Fibroblast of lung (primary cell): ENCODE measurements around the gene MXRA7.

Experiments used
- EZH2 ChIP-seq: IDR thresholded peaks from 2 replicates; pipeline ENCODE4 v1.5.1; 2012; ENCODE audit warnings: low read length, control low read depth, mild to moderate bottlenecking; ENCODE audit errors: missing control alignments
- TF ChIP-seq, protein P1 (sequence below), 2 donors: IDR thresholded peaks in 1 of 2; conservative IDR thresholded peaks in 1 of 2; 1 replicate in 1 of 2; 2 replicates in 1 of 2; pipeline ENCODE4 v1.5.1; 2011 to 2012; ENCODE audit warnings: low read length in 2 of 2, control low read depth in 1 of 2, inconsistent platforms in 1 of 2, low read depth in 1 of 2, mild to moderate bottlenecking in 1 of 2

GRCh38 chr17:76720941-76721340 lies 10.2 kb upstream of the MXRA7 start:
- TF ChIP-seq, protein P1, sequence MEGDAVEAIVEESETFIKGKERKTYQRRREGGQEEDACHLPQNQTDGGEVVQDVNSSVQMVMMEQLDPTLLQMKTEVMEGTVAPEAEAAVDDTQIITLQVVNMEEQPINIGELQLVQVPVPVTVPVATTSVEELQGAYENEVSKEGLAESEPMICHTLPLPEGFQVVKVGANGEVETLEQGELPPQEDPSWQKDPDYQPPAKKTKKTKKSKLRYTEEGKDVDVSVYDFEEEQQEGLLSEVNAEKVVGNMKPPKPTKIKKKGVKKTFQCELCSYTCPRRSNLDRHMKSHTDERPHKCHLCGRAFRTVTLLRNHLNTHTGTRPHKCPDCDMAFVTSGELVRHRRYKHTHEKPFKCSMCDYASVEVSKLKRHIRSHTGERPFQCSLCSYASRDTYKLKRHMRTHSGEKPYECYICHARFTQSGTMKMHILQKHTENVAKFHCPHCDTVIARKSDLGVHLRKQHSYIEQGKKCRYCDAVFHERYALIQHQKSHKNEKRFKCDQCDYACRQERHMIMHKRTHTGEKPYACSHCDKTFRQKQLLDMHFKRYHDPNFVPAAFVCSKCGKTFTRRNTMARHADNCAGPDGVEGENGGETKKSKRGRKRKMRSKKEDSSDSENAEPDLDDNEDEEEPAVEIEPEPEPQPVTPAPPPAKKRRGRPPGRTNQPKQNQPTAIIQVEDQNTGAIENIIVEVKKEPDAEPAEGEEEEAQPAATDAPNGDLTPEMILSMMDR (conservative IDR thresholded peaks at IDR 0.05 in 1 of 2, IDR thresholded peaks at IDR 0.05 in 1 of 2; ENCODE audit: low read depth in 1 of 2, low read length in 2 of 2), result no peak
- TF ChIP-seq EZH2, result no peak
